ENCODE results near the gene NDC80.
A peak's percentile ranks its signal among the peaks of the same experiment; 100 is the strongest.

Gene NDC80

DNA sequence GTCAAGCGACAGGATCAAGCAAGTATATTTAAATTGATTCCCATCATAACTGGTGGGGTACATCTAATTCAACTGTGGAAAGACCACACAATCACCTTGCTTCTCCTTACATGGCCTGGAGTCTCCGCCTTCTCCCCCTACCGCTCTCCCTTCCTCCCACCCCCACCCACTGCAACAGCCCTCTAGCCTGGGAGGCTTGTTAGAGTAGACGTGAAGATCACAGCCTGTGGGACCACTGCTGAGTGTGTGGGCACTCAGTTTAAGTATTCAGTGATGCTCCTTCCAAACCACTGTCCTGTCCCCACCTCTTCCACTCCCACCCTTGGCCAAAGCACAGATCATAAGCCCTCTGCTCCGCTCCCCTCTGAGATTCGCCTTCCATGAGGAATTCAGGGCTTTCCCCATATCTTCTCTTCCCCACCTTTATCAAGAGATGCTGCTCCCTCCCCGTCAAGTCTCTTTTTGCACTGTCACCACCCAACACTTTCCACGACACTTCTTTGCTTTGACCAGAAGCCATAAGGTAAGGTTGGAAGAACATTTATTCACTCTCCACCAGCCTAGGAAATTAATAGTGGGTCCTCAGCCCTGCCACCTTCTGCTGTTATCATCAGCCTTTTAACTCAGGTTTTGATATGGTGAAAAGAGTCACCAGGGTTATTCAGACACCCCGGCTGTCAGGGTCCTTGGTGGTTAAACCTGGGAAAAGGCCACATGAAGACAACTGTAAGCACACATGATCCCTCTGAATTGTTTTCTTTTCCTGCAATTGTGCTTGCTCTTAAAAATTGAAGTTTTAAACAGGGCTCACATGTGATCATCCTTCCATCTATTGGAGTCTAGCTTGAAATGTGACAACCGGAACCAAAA lies 1.8 kb upstream of the NDC80 start:
- peak overlapping the region; percentile 90 for H3K4me3 ChIP-seq (replicated peaks; ENCODE audit: low read depth, low read length)
- TF ChIP-seq, protein P1, sequence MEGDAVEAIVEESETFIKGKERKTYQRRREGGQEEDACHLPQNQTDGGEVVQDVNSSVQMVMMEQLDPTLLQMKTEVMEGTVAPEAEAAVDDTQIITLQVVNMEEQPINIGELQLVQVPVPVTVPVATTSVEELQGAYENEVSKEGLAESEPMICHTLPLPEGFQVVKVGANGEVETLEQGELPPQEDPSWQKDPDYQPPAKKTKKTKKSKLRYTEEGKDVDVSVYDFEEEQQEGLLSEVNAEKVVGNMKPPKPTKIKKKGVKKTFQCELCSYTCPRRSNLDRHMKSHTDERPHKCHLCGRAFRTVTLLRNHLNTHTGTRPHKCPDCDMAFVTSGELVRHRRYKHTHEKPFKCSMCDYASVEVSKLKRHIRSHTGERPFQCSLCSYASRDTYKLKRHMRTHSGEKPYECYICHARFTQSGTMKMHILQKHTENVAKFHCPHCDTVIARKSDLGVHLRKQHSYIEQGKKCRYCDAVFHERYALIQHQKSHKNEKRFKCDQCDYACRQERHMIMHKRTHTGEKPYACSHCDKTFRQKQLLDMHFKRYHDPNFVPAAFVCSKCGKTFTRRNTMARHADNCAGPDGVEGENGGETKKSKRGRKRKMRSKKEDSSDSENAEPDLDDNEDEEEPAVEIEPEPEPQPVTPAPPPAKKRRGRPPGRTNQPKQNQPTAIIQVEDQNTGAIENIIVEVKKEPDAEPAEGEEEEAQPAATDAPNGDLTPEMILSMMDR (IDR thresholded peaks at IDR 0.05; ENCODE audit: low read length, missing control alignments) = no peak
- no peak for DNase-seq (ENCODE audit: low read depth)

DNA sequence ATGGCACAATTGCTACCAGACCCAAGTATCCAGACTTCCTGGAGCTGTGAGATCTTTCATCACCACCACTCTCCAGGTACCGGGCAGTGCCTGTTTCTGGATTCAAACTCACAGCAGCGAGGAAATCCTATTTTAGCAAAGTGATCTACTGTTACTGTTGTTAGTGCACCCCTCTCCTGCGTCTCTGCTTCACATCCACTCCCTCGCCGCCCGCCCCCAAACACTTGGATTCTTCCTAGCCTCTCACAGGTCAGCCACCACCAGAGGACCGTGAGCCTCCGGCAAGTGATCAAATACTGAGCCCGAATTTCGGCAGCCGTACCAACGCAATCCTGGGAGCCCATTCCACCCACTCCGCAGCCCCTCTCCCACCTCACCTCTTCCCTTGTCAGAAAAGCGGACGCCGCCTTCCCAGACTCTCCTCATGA lies 571 bp upstream of the NDC80 start:
- peak; percentile 71 for DNase-seq (ENCODE audit: low read depth)
- TF ChIP-seq, protein P1 (IDR thresholded peaks at IDR 0.05; ENCODE audit: low read length, missing control alignments) = no peak
- H3K4me3 ChIP-seq (replicated peaks; ENCODE audit: low read depth, low read length) = peak overlapping the region; percentile 90

DNA sequence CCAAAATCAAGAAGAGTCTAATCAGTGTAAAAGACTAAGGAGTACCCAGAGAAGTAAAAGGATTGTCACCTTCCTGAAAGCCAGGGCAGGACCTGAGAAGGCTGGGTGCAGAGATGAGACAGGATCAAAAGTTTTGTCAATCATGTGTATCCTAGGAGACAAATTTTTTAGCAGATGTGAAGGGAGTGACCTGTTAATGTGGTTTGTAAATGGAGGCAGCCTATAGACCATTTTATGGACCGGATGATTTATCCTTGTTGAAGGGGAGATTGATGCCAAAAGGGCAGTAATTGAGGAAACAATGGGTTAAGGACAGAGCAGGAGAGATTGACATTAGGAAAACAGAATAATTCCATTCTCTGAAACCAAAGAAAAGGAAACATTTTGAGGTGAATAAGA lies 813 bp downstream of the NDC80 start:
- TF ChIP-seq, protein P1 (IDR thresholded peaks at IDR 0.05; ENCODE audit: low read length, missing control alignments) = no peak
- H3K4me3 ChIP-seq (replicated peaks; ENCODE audit: low read depth, low read length) = peak overlapping the region; percentile 90

DNA sequence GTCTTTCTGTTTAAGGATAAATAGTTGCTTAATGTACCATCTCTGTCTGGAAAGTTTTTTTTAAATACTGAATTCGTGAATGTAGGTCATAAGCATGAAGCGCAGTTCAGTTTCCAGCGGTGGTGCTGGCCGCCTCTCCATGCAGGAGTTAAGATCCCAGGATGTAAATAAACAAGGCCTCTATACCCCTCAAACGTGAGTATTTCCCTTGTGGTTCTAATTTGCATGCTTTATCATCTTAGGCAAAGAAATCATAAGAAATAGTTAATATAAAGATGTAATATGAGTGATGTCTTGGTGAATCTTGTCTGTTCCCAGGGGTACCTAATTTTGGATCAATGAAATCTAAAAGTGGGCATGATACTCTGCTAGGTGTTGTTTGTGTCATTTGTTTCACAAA lies 1.5 kb downstream of the NDC80 start:
- TF ChIP-seq, protein P1 (IDR thresholded peaks at IDR 0.05; ENCODE audit: low read length, missing control alignments) = no peak
- DNase-seq (ENCODE audit: low read depth) = peak; percentile 17
- H3K4me3 ChIP-seq (replicated peaks; ENCODE audit: low read depth, low read length) = peak overlapping the region; percentile 90

More for the DNA sequence above, 813 bp downstream of the NDC80 start:
- DNase-seq (ENCODE audit: low read depth) = no peak

GRCh38 chr18:2573408-2573807 lies 2.1 kb downstream of the NDC80 start:
- TF ChIP-seq, protein P1 (IDR thresholded peaks at IDR 0.05; ENCODE audit: low read length, missing control alignments) = no peak
- no peak for DNase-seq (ENCODE audit: low read depth)
- peak overlapping the region; percentile 90 for H3K4me3 ChIP-seq (replicated peaks; ENCODE audit: low read depth, low read length)

DNA sequence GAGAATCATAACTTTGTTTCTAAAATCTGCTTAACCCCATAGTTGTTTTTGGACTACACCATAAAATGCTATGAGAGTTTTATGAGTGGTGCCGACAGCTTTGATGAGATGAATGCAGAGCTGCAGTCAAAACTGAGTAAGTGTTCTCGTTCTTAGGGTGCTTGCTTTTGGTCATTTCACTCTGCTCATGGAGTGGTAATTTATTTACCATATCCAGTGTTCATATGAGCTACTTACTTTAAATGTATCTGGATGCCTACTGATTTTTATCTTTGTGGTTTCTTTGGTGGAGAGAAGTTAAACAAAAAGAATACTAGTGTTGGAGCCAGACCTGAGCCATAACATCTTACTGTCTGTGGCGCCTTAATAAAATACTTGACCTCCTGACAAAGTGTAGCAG lies 16.4 kb downstream of the NDC80 start:
- no peak overlapping the region for H3K4me3 ChIP-seq (replicated peaks; ENCODE audit: low read depth, low read length)
- DNase-seq (ENCODE audit: low read depth) = no peak
- TF ChIP-seq, protein P1 (IDR thresholded peaks at IDR 0.05; ENCODE audit: low read length, missing control alignments) = no peak

All from fibroblast of pulmonary artery (primary cell).